Measurements from ENCODE around the gene HS3ST2. TPM values are rescaled to one million over a fixed set of nuclear protein-coding genes. Genes with fewer than 3 reads are reported as not detected.

The HS3ST2 gene
- total and polyA plus RNA-seq, 2 of the 8 experiments (the other 6 are each of a cell fraction or from before 2014, with no cell fraction given): 1.7 to 3.7 TPM

DNA sequence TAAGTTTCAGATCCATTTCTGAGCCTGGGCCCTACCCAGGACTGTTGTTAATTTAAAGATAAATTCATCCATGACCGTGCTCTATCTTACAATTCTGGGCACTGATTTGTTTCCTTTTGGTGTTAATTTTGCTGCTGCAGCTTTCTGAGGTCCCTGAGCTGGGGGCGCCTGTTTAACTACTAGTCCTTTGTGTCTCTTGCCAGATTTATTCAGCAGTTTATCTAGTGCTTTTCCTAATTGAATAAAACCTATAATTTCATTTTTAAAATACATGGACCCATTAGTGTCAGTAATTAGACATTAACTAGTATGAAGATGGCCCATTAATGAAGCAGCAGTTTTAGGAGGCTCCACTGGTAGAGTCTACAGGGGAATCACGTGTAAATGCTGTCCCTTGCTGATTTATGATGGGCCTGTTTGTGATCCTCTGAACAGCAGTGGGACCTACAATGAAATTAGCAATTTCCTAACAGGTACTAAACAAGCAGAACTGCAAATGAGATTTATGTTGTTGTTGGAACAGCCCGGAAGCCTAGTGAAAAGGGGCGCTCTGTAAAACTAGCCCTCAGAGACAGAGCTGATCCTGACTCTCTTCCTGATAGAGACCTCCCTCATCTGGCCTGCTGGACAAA, 54.7 kb downstream of the HS3ST2 start:
- Histone ChIP-seq H4K5ac (ENCODE audit: insufficient read length, low read depth, low read length) (no peak overlapping the region), H2BK20ac (ENCODE audit: low read length) (no peak overlapping the region), H4K20me1 (replicated peaks in 1 of 2; ENCODE audit: control insufficient read depth in 1 of 2, insufficient read depth in 2 of 2, low read length in 2 of 2) (no peaks in the 10 kb centered on the region), H3K4me1 (replicated peaks in 1 of 4; ENCODE audit: control insufficient read depth in 3 of 4, insufficient read depth in 4 of 4, low read length in 3 of 4) (peaks cover 0 to 2% (median 0%) of the 10 kb centered on the region in 4 experiments; a peak in 1 of 7 replicates), H3K23ac (ENCODE audit: insufficient read length) (no peak overlapping the region), H2BK5ac (ENCODE audit: low read depth, low read length) (no peak overlapping the region), H3K56ac (replicated peaks; ENCODE audit: insufficient read length, low read depth, low read length) (no peak overlapping the region), H3K18ac (ENCODE audit: extremely low read depth, low read length) (no peak overlapping the region), H2AFZ (ENCODE audit: low read length) (no peak overlapping the region), H3K9ac (replicated peaks in 1 of 4; ENCODE audit: extremely low read depth in 1 of 4, low read depth in 3 of 4, low read length in 3 of 4) (no peak overlapping the region), H2BK120ac (replicated peaks; ENCODE audit: low read depth, low read length) (no peak overlapping the region), H4K91ac (replicated peaks; ENCODE audit: insufficient read length, low read length) (no peak overlapping the region), H3K4me2 (ENCODE audit: insufficient read depth in 1 of 2, low read depth in 2 of 2, low read length in 2 of 2) (no peak overlapping the region), H3K27ac (ENCODE audit: low read depth, low read length) (no peak overlapping the region), H3K4ac (replicated peaks; ENCODE audit: insufficient read length, low read depth, low read length) (no peak overlapping the region), H3K23me2 (ENCODE audit: low read depth, low read length) (no peaks in the 10 kb centered on the region), H2BK15ac (ENCODE audit: low read length) (no peak overlapping the region), H3K9me3 (ENCODE audit: insufficient read depth in 2 of 2, low read depth in 1 of 2, low read length in 1 of 2) (no peaks in the 10 kb centered on the region), H3K79me2 (ENCODE audit: control insufficient read depth in 1 of 2, insufficient read depth in 2 of 2, low read length in 2 of 2) (no peaks in the 10 kb centered on the region), H2BK12ac (ENCODE audit: low read depth, low read length) (no peak overlapping the region), H4K8ac (ENCODE audit: extremely low read depth, insufficient read depth, low read length) (no peak overlapping the region), H3K36me3 (ENCODE audit: control insufficient read depth in 2 of 4, insufficient read depth in 4 of 4, low read length in 3 of 4) (no peaks in the 10 kb centered on the region), H3K27me3 (replicated peaks in 1 of 4; ENCODE audit: control insufficient read depth in 3 of 4, extremely low read depth in 1 of 4, insufficient read depth in 3 of 4, low read length in 3 of 4) (no peaks in the 10 kb centered on the region), H3K14ac (ENCODE audit: insufficient read length) (no peak overlapping the region), H2AK5ac (ENCODE audit: low read depth, low read length) (no peak overlapping the region), H3K4me3 (ENCODE audit: extremely low read depth in 1 of 4, insufficient read depth in 2 of 4, low read depth in 3 of 4, low read length in 4 of 4) (no peak overlapping the region), H3K79me1 (ENCODE audit: low read depth, low read length) (no peaks in the 10 kb centered on the region)
- POLR2A ChIA-PET (ENCODE audit: partially characterized antibody): interaction anchor here (1.2 kb wide), 1 partner anchor 9 kb away, joined by 3 read pairs; no protein-coding TSS in a partner anchor
- CTCF ChIA-PET (ENCODE audit: partially characterized antibody): interaction anchor here (0.9 to 1.6 kb wide), 3 partner anchors 30 to 107 kb away, joined by 3 to 6 read pairs (median 4); no protein-coding TSS in a partner anchor
- WGBS, 2 experiments (ENCODE audit: extremely low coverage in 1 of 2, insufficient coverage in 1 of 2, insufficient read length in 1 of 2, insufficient replicate concordance in 2 of 2, low coverage in 1 of 2, low lambda C conversion rate in 2 of 2, missing lambda C conversion rate in 1 of 2): 94% methylated on average over 5 of the region's 5 CpGs; no CpG with 5 or more reads in 1 of the 2 experiments
- FAIRE-seq: no peak
- DNase-seq (ENCODE audit: low read depth in 1 of 2, low spot score in 2 of 2): no peak
- TF ChIP-seq SIX5 (IDR thresholded peaks at IDR 0.05; ENCODE audit: low read depth, low read length) (no peak), SAP30 (IDR thresholded peaks at IDR 0.05; ENCODE audit: insufficient read depth, insufficient replicate concordance, low read length) (no peak), GABPA (IDR thresholded peaks at IDR 0.05; ENCODE audit: borderline replicate concordance, insufficient read depth, low read length) (no peak), GTF2F1 (IDR thresholded peaks at IDR 0.05; ENCODE audit: borderline replicate concordance, low read depth, low read length) (no peak), CBX5 (IDR thresholded peaks at IDR 0.05; ENCODE audit: low read depth, low read length) (no peak), CBX8 (IDR thresholded peaks at IDR 0.05; ENCODE audit: borderline replicate concordance, low read depth, low read length) (no peak), EP300 (IDR thresholded peaks at IDR 0.05; ENCODE audit: borderline replicate concordance in 1 of 2, low read depth in 2 of 2, low read length in 2 of 2) (no peak), SIRT6 (IDR thresholded peaks at IDR 0.05; ENCODE audit: low read length) (no peak), ZNF274 (IDR thresholded peaks at IDR 0.05; ENCODE audit: borderline replicate concordance, extremely low read depth, low read length) (no peak)
